DLD1 (cell line): ENCODE data around the gene PAPSS1.
"Not testable (repeated sequence)": the region's sequence is repeated elsewhere in the genome, so short reads cannot be mapped to it uniquely, and the experiment has no call there.

Experiments used
- in situ Hi-C: cut with HindIII; loops from 2 replicates; pipeline ENCODE4 v1.10.0; 2017; ENCODE audit warnings: low sequenced_read_pairs

PAPSS1 gene

GRCh38 chr4:107691378-107691777 lies 28.7 kb downstream of the PAPSS1 start:
- in situ Hi-C loops, result no loop called here

GRCh38 chr4:107689912-107690587 lies 30.0 kb downstream of the PAPSS1 start:
- in situ Hi-C loops, result no loop called here

GRCh38 chr4:107688421-107688820 lies 31.6 kb downstream of the PAPSS1 start:
- in situ Hi-C loops, result no loop called here

- in situ Hi-C loops, result no loop called here
Observed at GRCh38 chr4:107685740-107686139, 34.3 kb downstream of the PAPSS1 start.

GRCh38 chr4:107683873-107684272 lies 36.2 kb downstream of the PAPSS1 start:
- in situ Hi-C loops, result no loop called here

- in situ Hi-C loops, result no loop called here
Observed at GRCh38 chr4:107682306-107682705, 37.7 kb downstream of the PAPSS1 start.

GRCh38 chr4:107669068-107669467 lies 51.0 kb downstream of the PAPSS1 start:
- in situ Hi-C loops, result no loop called here

GRCh38 chr4:107666134-107666533 lies 53.9 kb downstream of the PAPSS1 start:
- in situ Hi-C loops, result no loop called here

- in situ Hi-C loops, result no loop called here
Observed at GRCh38 chr4:107665001-107665400, 55.0 kb downstream of the PAPSS1 start.

GRCh38 chr4:107658400-107659336 lies 61.4 kb downstream of the PAPSS1 start:
- in situ Hi-C loops, result no loop called here

GRCh38 chr4:107655289-107655688 lies 64.7 kb downstream of the PAPSS1 start:
- in situ Hi-C loops, result no loop called here

GRCh38 chr4:107654694-107655093 lies 65.3 kb downstream of the PAPSS1 start:
- in situ Hi-C loops, result no loop called here

GRCh38 chr4:107651408-107651807 lies 68.6 kb downstream of the PAPSS1 start:
- in situ Hi-C loops, result not testable (repeated sequence)

- in situ Hi-C loops, result no loop called here
Observed at GRCh38 chr4:107650251-107650650, 69.8 kb downstream of the PAPSS1 start.

- in situ Hi-C loops, result no loop called here
Observed at GRCh38 chr4:107648178-107648991, 71.6 kb downstream of the PAPSS1 start.

GRCh38 chr4:107647591-107647990 lies 72.4 kb downstream of the PAPSS1 start:
- in situ Hi-C loops, result no loop called here

GRCh38 chr4:107645604-107646003 lies 74.4 kb downstream of the PAPSS1 start:
- in situ Hi-C loops, result no loop called here

GRCh38 chr4:107643021-107643420 lies 77.0 kb downstream of the PAPSS1 start:
- in situ Hi-C loops, result no loop called here

GRCh38 chr4:107640878-107641277 lies 79.2 kb downstream of the PAPSS1 start:
- in situ Hi-C loops, result no loop called here

- in situ Hi-C loops, result no loop called here
Observed at GRCh38 chr4:107640197-107640596, 79.8 kb downstream of the PAPSS1 start.

- in situ Hi-C loops, result no loop called here
Observed at GRCh38 chr4:107635735-107636134, 84.3 kb downstream of the PAPSS1 start.
